Hematopoietic multipotent progenitor cell treated with erythropoietin and hydrocortisone succinate and interleukin-3 and kit ligand, for 8 days (in vitro differentiated cells): ENCODE data around the gene SPATA31D3.
"Not testable (repeated sequence)": the region's sequence is repeated elsewhere in the genome, so short reads cannot be mapped to it uniquely, and the experiment has no call there.

Source experiments
- DNase-seq: peaks from one replicate; pipeline ENCODE4 v3.0.0-alpha.2; 2015

Gene SPATA31D3

GRCh38 chr9:81980568-81980967, 37.3 kb downstream of the SPATA31D3 start:
- DNase-seq = no peak

GRCh38 chr9:81981883-81982282, 38.6 kb downstream of the SPATA31D3 start:
- no peak for DNase-seq

- no peak for DNase-seq
Observed at GRCh38 chr9:81984928-81985327, 41.6 kb downstream of the SPATA31D3 start.

GRCh38 chr9:81986051-81986450, 42.8 kb downstream of the SPATA31D3 start:
- DNase-seq = no peak

- not testable (repeated sequence) for DNase-seq
Observed at GRCh38 chr9:81988472-81988871, 45.2 kb downstream of the SPATA31D3 start, which contains the start of gene SPATA31D1. Gene SPATA31D1 (plus strand): TSS chr9:81988772. CDS start chr9:81988819, 47 bp downstream.

GRCh38 chr9:81989700-81990099, 46.4 kb downstream of the SPATA31D3 start:
- DNase-seq = no peak

GRCh38 chr9:81993656-81994055, 50.4 kb downstream of the SPATA31D3 start:
- DNase-seq = no peak
